Panc1 (cell line): Measurements from ENCODE around the gene MBOAT1.

Source experiments
- CTCF ChIP-seq: fragments of 450-650 bp; IDR thresholded peaks from 2 replicates; pipeline ENCODE4 v1.5.1; 2017; ENCODE audit warnings: mild to moderate bottlenecking
- POLR2AphosphoS5 ChIP-seq: IDR thresholded peaks from 2 replicates; pipeline ENCODE4 v1.6.1; 2012; ENCODE audit warnings: mild to moderate bottlenecking, low read depth, low read length, moderate library complexity

DNA sequence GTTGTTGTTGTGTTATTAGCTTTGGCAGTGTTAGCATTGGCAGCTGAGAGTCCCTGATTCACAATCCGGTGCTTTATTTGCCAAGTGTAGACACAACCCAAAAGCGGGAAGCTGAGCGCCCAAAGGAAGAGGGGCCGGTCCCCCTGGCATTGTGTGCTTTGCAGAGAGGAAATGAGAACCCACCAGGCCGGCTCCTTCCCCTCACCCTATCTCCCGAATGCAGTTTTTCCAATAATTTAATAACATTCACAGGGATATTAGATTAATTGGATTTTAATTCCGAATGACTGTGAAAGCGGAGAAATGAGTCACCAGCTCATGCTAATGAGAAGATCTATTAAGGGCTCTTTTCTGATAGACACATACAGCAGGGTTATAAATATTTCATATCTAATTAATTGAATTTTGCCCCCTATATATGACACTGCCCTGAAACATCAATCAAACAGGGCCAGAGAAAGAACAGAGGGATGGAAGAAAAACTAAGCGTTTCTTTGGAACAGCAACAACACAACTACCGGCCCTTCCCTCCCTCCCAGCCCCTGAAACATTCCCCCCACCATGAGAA, 143.8 kb downstream of the MBOAT1 start:
- no peak for TF ChIP-seq CTCF
- no peak for TF ChIP-seq POLR2AphosphoS5
